Lung (tissue), 12 donors: ENCODE results near the gene STK4. TPM values are rescaled to one million over a fixed set of nuclear protein-coding genes. Genes with fewer than 3 reads are reported as not detected.

Experiments
- ATAC-seq: fragments of 200-7000 bp; cut with Tn5 transposase; one replicate; pipeline ENCODE4 v1.9.1; 2020; ENCODE audit warnings: moderate number of reproducible peaks; ENCODE audit not compliant: insufficient read depth, low FRiP score
- DNase-seq, 3 donors: peaks; one replicate each; pipeline ENCODE4 v3.0.0-alpha.2; 2013 to 2017
- H3K27ac ChIP-seq, 2 donors: one replicate each; pipeline ENCODE4 v1.5.1; 2013; ENCODE audit warnings: mild to moderate bottlenecking in 2 of 2, moderate library complexity in 2 of 2, control low read depth in 1 of 2, inconsistent platforms in 1 of 2, low read depth in 1 of 2, low read length in 1 of 2
- H3K27me3 ChIP-seq, 3 donors: one replicate each; pipeline ENCODE4 v1.5.1; 2013; ENCODE audit warnings: low read length in 2 of 3; ENCODE audit not compliant: control insufficient read depth in 3 of 3, insufficient read depth in 3 of 3
- H3K36me3 ChIP-seq, 4 donors: one replicate each; pipeline ENCODE4 v1.5.1; 2013; ENCODE audit warnings: low read length in 4 of 4, mild to moderate bottlenecking in 1 of 4, moderate library complexity in 1 of 4; ENCODE audit not compliant: control insufficient read depth in 4 of 4, insufficient read depth in 4 of 4
- H3K4me1 ChIP-seq, 5 donors: one replicate each; pipeline ENCODE4 v1.5.1; 2013; ENCODE audit warnings: low read length in 5 of 5, mild to moderate bottlenecking in 2 of 5, moderate library complexity in 1 of 5; ENCODE audit not compliant: control insufficient read depth in 5 of 5, insufficient read depth in 5 of 5
- H3K4me3 ChIP-seq: one replicate; pipeline ENCODE4 v1.5.1; 2013; ENCODE audit warnings: mild to moderate bottlenecking, control low read depth, moderate library complexity
- H3K9ac ChIP-seq, 2 donors: one replicate each; pipeline ENCODE4 v1.5.1; 2013; ENCODE audit warnings: low read length in 2 of 2, control low read depth in 1 of 2; ENCODE audit not compliant: insufficient read depth in 1 of 2
- H3K9me3 ChIP-seq, 4 donors: one replicate each; pipeline ENCODE4 v1.5.1; 2013; ENCODE audit warnings: low read length in 3 of 4, mild to moderate bottlenecking in 1 of 4, moderate library complexity in 1 of 4; ENCODE audit not compliant: control insufficient read depth in 4 of 4, insufficient read depth in 3 of 4
- WGBS, 2 donors: extraction: QIAGEN DNeasy Blood & Tissue Kit; methylation state at CpG; one replicate each; pipeline ENCODE4 v1.1.7; 2013; 5-methylcytosine and 5-hydroxymethylcytosine counted together
- polyA plus RNA-seq, 2 donors: library from polyadenylated mRNA; stranded (reverse); fragments of 200-250 nt; gene quantifications; one replicate each; pipeline ENCODE4 v1.2.1, GENCODE V29; 2013
- total RNA-seq, 2 donors: library from RNA; depleted of rRNA in 1 of 2; stranded (reverse); fragments of >200 nt in 1 of 2; gene quantifications; one replicate each; pipeline ENCODE4 v1.2.1, GENCODE V29; 2014 to 2021
- TF ChIP-seq, protein P1 (sequence below): IDR thresholded peaks from 2 replicates; pipeline ENCODE4 v1.5.1; 2012; ENCODE audit warnings: mild to moderate bottlenecking; ENCODE audit errors: control extremely low read depth, extremely low read depth
- donor health status: control.
- donor health status: control.
- donor health status: Bipolar disorder and iron deficiency.
- donor health status: healthy.
- donor health status: DM: yes; HTN: yes; CAD: no.

Gene STK4
- total and polyA plus RNA-seq, 4 donors, result 11.8 to 70.9 (median 28.1) TPM

DNA sequence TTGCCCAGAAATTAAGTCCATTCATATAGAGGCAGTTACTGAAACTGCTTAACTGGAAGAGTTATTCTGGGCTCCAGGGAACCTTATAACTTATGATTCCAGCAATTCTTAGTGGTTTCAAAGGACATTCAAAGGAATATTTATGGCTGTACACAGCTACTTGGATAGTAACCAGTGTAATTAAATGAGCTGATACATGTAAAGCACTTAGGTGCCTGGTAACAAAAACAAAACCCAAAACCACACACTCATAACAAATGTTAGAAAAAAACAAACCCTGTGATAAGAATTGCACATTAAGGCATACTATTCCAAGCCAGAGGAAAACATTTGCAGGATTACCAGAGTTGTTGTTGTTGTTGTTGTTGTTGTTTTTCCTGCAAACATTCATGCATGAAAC is 51.5 kb downstream of the STK4 start:
- Histone ChIP-seq H3K27me3 (no peaks in the 10 kb centered on the region), H3K4me1 (peaks cover 0 to 21% (median 0%) of the 10 kb centered on the region in 5 donors), H3K27ac (no peak overlapping the region), H3K4me3 (no peak overlapping the region), H3K36me3 (no peaks in the 10 kb centered on the region), H3K9ac (no peak overlapping the region), H3K9me3 (no peaks in the 10 kb centered on the region)
- TF ChIP-seq, protein P1, sequence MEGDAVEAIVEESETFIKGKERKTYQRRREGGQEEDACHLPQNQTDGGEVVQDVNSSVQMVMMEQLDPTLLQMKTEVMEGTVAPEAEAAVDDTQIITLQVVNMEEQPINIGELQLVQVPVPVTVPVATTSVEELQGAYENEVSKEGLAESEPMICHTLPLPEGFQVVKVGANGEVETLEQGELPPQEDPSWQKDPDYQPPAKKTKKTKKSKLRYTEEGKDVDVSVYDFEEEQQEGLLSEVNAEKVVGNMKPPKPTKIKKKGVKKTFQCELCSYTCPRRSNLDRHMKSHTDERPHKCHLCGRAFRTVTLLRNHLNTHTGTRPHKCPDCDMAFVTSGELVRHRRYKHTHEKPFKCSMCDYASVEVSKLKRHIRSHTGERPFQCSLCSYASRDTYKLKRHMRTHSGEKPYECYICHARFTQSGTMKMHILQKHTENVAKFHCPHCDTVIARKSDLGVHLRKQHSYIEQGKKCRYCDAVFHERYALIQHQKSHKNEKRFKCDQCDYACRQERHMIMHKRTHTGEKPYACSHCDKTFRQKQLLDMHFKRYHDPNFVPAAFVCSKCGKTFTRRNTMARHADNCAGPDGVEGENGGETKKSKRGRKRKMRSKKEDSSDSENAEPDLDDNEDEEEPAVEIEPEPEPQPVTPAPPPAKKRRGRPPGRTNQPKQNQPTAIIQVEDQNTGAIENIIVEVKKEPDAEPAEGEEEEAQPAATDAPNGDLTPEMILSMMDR, result no peak
- DNase-seq, result no peak
- ATAC-seq, result no peak

DNA sequence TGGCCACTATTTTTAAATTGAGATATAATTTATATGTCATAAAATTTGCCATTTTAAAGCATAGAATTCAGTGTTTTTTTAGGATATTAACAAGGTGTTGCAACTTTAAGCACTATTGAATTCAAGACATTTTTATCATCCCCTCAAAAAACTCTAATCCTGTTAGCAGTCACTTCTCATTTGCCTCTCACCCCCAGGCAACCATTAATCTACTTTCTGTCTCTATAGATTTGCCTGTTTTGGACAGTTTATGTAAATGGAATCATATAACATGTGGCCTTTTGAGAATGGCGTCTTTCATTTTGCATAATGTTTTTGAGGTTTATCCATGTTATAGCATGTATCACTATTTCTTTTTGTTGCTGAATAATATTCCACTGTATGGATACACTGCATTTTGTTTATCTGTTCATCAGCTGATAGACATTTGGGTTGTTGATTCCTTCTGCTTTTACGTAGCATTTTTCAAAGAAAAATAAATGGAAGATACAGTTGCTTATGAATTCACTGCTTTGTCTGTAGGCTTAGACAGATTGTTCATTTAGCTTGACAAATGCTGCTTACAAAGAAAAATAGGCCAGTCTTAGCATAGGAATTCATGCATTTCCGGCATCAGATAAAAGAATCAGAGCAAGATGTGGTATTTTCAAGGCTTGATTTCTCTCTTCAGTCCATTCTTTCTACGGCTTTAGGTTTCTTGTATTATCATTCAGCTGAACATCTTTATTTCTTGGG is 52.9 kb downstream of the STK4 start:
- no peaks in the 10 kb centered on the region for H3K36me3 ChIP-seq
- no peak for ATAC-seq
- no peak overlapping the region for H3K4me3 ChIP-seq
- WGBS, 2 donors, result 82 to 90% methylated on average over 4 of the region's 4 CpGs
- no peak for DNase-seq
- H3K9ac ChIP-seq, result no peak overlapping the region
- TF ChIP-seq, protein P1, result no peak
- H3K4me1 ChIP-seq, result peaks cover 0 to 19% (median 0%) of the 10 kb centered on the region in 5 donors
- no peaks in the 10 kb centered on the region for H3K9me3 ChIP-seq
- H3K27me3 ChIP-seq, result no peaks in the 10 kb centered on the region
- H3K27ac ChIP-seq, result no peak overlapping the region

DNA sequence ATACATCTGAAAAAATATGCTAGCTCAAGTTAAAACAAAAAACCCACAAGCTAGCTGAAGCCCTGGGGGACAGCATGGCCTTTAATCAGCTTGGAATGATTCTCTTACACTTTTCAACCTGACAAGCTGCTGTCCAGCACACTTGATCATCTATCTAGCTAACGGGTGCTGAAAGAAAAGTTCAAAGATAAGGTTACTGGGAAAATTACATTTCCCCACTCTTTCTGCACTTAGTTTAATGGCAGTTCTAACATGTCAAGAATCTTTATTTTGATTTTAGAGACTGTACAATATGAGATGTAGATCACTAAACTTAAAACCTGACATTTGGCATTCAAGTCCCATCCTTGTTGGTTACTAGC is 53.4 kb downstream of the STK4 start:
- no peaks in the 10 kb centered on the region for H3K9me3 ChIP-seq
- H3K4me1 ChIP-seq, result peaks cover 0 to 18% (median 0%) of the 10 kb centered on the region in 5 donors
- WGBS, 2 donors, result 69 to 87% methylated on average over 1 of the region's 1 CpG
- no peak overlapping the region for H3K9ac ChIP-seq
- H3K27me3 ChIP-seq, result no peaks in the 10 kb centered on the region
- DNase-seq, result no peak
- peaks cover 0 to 1% (median 0%) of the 10 kb centered on the region in 4 donors for H3K36me3 ChIP-seq
- H3K27ac ChIP-seq, result no peak overlapping the region
- H3K4me3 ChIP-seq, result no peak overlapping the region
- TF ChIP-seq, protein P1, result no peak
- no peak for ATAC-seq
